ENCODE measurements around the gene CAPN15.

Gene CAPN15

GRCh38 chr16:518858-519257 is 8.7 kb upstream of the CAPN15 start:
- TF ChIP-seq TAF1 (IDR thresholded peaks at IDR 0.05; ENCODE audit: low read depth, low read length), result no peak
- no peak for TF ChIP-seq POLR2AphosphoS5 (IDR thresholded peaks at IDR 0.05; ENCODE audit: low read depth, low read length)
- no peak for TF ChIP-seq POLR2A (IDR thresholded peaks at IDR 0.05; ENCODE audit: low read depth, low read length)
- no peak for TF ChIP-seq PAX5 (IDR thresholded peaks at IDR 0.05; ENCODE audit: insufficient read depth, low read length, severe bottlenecking)
- no peak for TF ChIP-seq POU2F2 (IDR thresholded peaks at IDR 0.05; ENCODE audit: low read depth, low read length)
- no peak for TF ChIP-seq SPI1 (IDR thresholded peaks at IDR 0.05; ENCODE audit: low read depth, low read length)
- DNase-seq (ENCODE audit: insufficient read length, low spot score) (no peak), FAIRE-seq (no peak)

GRCh38 chr16:519425-519824 is 8.1 kb upstream of the CAPN15 start:
- no peak for TF ChIP-seq POLR2A (IDR thresholded peaks at IDR 0.05; ENCODE audit: low read depth, low read length)
- TF ChIP-seq POU2F2 (IDR thresholded peaks at IDR 0.05; ENCODE audit: low read depth, low read length), result no peak
- TF ChIP-seq POLR2AphosphoS5 (IDR thresholded peaks at IDR 0.05; ENCODE audit: low read depth, low read length), result no peak
- DNase-seq (ENCODE audit: insufficient read length, low spot score) (no peak), FAIRE-seq (no peak)

DNA sequence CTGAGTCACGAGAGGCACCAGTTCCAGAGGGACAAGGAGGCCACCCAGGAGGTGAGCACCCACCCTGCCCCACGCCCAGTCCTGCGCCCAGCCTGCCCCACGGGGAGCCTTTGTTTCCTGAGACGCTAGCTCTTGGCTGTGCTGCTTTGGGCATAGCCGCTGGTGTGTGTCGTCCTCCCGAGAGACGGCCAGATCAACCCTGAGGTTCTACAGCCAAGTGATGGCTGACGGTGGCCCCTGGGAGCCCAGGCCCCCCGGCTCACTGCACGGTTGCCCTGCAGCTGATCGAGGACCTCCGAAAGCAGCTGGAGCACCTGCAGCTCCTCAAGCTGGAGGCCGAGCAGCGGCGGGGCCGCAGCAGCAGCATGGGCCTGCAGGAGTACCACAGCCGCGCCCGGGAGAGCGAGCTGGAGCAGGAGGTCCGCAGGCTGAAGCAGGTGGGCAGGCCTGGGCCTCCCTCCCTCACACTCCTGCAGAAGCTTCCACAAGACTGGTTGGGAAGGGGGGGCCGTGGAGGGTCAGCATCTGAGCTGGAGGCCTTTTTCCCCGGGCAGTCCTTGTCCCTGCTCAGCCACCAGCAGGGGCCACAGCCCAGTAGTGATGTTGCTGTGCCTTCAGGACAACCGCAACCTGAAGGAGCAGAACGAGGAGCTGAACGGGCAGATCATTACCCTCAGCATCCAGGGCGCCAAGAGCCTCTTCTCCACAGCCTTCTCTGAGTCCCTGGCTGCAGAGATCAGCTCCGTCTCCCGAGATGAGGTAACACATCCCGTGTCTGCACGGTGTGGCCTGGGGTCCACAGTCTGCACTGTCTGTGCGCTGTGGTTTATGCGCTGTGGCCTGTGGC is 7.4 kb upstream of the CAPN15 start:
- TF ChIP-seq SPI1 (IDR thresholded peaks at IDR 0.05; ENCODE audit: low read depth, low read length) (no peak), TAF1 (IDR thresholded peaks at IDR 0.05; ENCODE audit: low read depth, low read length) (no peak), PAX5 (IDR thresholded peaks at IDR 0.05; ENCODE audit: insufficient read depth, low read length, severe bottlenecking) (no peak)
- DNase-seq (ENCODE audit: insufficient read length, low spot score), result no peak
- no peak for FAIRE-seq

DNA sequence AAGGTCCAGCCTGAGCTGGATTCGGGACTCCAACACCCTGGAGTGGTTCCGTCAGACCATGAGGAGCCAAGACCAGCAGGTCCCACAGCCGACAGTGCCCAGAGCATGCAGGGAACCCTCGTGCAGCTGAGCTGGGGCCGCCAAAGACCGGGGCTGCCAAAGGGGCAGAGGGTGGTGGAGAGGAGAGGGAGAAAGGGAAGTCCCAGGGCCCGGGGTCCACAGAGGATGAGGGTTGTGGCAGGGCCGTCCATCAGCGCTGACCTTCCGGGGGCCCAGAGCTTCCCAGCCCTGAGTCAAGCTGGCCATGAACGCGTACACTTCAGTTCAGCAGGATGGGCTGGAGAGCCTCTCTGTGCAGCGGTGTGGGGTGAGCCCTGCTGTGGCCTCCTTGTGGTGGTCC is 6.7 kb upstream of the CAPN15 start:
- no peak for TF ChIP-seq POLR2A (IDR thresholded peaks at IDR 0.05; ENCODE audit: low read depth, low read length)
- no peak for TF ChIP-seq PAX5 (IDR thresholded peaks at IDR 0.05; ENCODE audit: insufficient read depth, low read length, severe bottlenecking)
- no peak for TF ChIP-seq SPI1 (IDR thresholded peaks at IDR 0.05; ENCODE audit: low read depth, low read length)
- no peak for TF ChIP-seq POU2F2 (IDR thresholded peaks at IDR 0.05; ENCODE audit: low read depth, low read length)
- TF ChIP-seq POLR2AphosphoS5 (IDR thresholded peaks at IDR 0.05; ENCODE audit: low read depth, low read length), result no peak
- no peak for TF ChIP-seq TAF1 (IDR thresholded peaks at IDR 0.05; ENCODE audit: low read depth, low read length)
- no peak for FAIRE-seq

GRCh38 chr16:521381-522210 is 5.9 kb upstream of the CAPN15 start:
- TF ChIP-seq POU2F2 (IDR thresholded peaks at IDR 0.05; ENCODE audit: low read depth, low read length), result no peak
- no peak for TF ChIP-seq SPI1 (IDR thresholded peaks at IDR 0.05; ENCODE audit: low read depth, low read length)
- TF ChIP-seq POLR2A (IDR thresholded peaks at IDR 0.05; ENCODE audit: low read depth, low read length), result no peak
- TF ChIP-seq POLR2AphosphoS5 (IDR thresholded peaks at IDR 0.05; ENCODE audit: low read depth, low read length), result no peak
- TF ChIP-seq PAX5 (IDR thresholded peaks at IDR 0.05; ENCODE audit: insufficient read depth, low read length, severe bottlenecking), result no peak
- TF ChIP-seq TAF1 (IDR thresholded peaks at IDR 0.05; ENCODE audit: low read depth, low read length), result no peak
- FAIRE-seq (no peak), DNase-seq (ENCODE audit: insufficient read length, low spot score) (no peak)

More for the DNA sequence above, 6.7 kb upstream of the CAPN15 start:
- no peak for DNase-seq (ENCODE audit: insufficient read length, low spot score)

GRCh38 chr16:522320-523096 is 5.0 kb upstream of the CAPN15 start:
- DNase-seq (ENCODE audit: insufficient read length, low spot score) (no peak), FAIRE-seq (no peak)
- TF ChIP-seq TAF1 (IDR thresholded peaks at IDR 0.05; ENCODE audit: low read depth, low read length) (no peak), POU2F2 (IDR thresholded peaks at IDR 0.05; ENCODE audit: low read depth, low read length) (no peak), POLR2AphosphoS5 (IDR thresholded peaks at IDR 0.05; ENCODE audit: low read depth, low read length) (no peak)

GRCh38 chr16:523097-523741 is 4.3 kb upstream of the CAPN15 start:
- DNase-seq (ENCODE audit: insufficient read length, low spot score) (no peak), FAIRE-seq (no peak)
- TF ChIP-seq POLR2AphosphoS5 (IDR thresholded peaks at IDR 0.05; ENCODE audit: low read depth, low read length) (no peak), PAX5 (IDR thresholded peaks at IDR 0.05; ENCODE audit: insufficient read depth, low read length, severe bottlenecking) (no peak), POU2F2 (IDR thresholded peaks at IDR 0.05; ENCODE audit: low read depth, low read length) (no peak), SPI1 (IDR thresholded peaks at IDR 0.05; ENCODE audit: low read depth, low read length) (no peak), POLR2A (IDR thresholded peaks at IDR 0.05; ENCODE audit: low read depth, low read length) (no peak), TAF1 (IDR thresholded peaks at IDR 0.05; ENCODE audit: low read depth, low read length) (no peak)

GRCh38 chr16:524274-525040 is 3.1 kb upstream of the CAPN15 start:
- TF ChIP-seq PAX5 (IDR thresholded peaks at IDR 0.05; ENCODE audit: insufficient read depth, low read length, severe bottlenecking) (no peak), TAF1 (IDR thresholded peaks at IDR 0.05; ENCODE audit: low read depth, low read length) (no peak), POU2F2 (IDR thresholded peaks at IDR 0.05; ENCODE audit: low read depth, low read length) (no peak)
- DNase-seq (ENCODE audit: insufficient read length, low spot score), result no peak
- no peak for FAIRE-seq

Data from GM12891 (cell line).